ENCODE data around the gene ADGRA1.
"Not testable (repeated sequence)": the region's sequence is repeated elsewhere in the genome, so short reads cannot be mapped to it uniquely, and the experiment has no call there.

ADGRA1 gene

GRCh38 chr10:133173860-133174640 lies 86.3 kb downstream of the ADGRA1 start:
- no peak for DNase-seq (ENCODE audit: low read depth)
- H3K4me3 ChIP-seq (ENCODE audit: control insufficient read depth, low read depth, low read length), result no peak overlapping the region
- no peak for TF ChIP-seq CTCF (conservative IDR thresholded peaks at IDR 0.05; ENCODE audit: control insufficient read depth, insufficient read depth, low read depth, low read length)

DNA sequence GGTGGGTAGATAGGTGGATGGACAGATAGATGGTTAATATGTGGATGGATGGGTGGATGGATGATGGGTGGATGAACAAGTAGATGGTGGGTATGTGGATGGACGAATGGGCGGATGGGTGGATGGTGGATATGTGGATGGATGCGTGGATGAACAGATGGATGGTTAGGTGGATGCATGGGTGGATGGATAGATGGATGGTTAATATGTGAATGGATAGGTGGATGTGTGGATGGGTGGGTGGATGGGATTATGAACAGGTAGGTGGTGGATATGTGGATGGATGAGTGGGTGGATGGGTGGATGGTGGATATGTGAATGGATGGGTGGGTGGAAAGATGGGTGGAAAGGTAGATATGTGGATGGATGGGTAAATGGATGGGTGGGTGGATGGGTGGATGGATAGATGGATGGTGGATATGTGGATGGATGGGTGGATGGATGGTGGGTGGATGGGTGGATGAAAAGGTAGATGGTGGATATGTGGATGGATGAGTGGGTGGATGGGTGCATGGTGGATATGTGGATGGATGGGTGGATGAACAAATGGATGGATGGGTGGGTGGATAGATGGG lies 87.1 kb downstream of the ADGRA1 start:
- no peak for DNase-seq (ENCODE audit: low read depth)
- no peak overlapping the region for H3K4me3 ChIP-seq (ENCODE audit: control insufficient read depth, low read depth, low read length)
- TF ChIP-seq CTCF (conservative IDR thresholded peaks at IDR 0.05; ENCODE audit: control insufficient read depth, insufficient read depth, low read depth, low read length), result no peak

DNA sequence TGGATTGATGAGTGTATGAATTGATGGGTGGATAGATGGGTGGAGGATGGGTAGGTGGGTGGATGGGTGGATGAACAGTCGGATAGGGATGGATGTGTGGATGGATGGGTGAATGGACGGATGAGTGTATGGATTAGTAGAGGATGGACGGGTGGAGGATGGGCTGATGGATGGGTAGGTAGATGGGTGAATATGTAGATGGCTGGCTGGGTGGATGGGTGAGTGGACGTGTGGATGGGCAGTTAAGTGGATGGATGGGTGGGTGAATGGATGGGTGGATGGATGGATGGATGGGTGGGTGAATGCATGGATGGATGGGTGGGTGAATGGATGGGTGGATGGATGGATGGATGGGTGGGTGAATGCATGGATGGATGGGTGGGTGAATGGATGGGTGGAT lies 87.9 kb downstream of the ADGRA1 start:
- not testable (repeated sequence) for H3K4me3 ChIP-seq (ENCODE audit: control insufficient read depth, low read depth, low read length); DNase-seq (ENCODE audit: low read depth)

DNA sequence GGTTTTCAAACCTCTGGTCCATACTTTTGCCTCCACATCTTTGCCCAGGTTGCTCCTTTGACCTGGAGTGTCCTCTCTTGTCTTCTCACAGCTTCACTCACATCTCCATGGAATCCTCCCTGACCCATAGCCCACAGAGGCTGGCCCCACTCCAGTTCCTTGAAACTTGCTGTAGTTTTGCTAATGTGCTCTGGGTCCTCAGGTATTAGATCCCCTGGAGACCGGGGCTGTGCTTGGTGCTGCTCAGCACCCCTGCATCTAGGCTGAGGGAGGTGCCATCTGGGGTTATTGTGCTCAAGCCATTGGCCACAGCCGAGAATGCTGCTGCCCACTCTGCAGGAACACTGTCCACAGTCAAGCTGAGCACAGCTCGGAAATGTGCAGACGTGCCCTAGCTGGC lies 88.8 kb downstream of the ADGRA1 start:
- no peak for TF ChIP-seq CTCF (conservative IDR thresholded peaks at IDR 0.05; ENCODE audit: control insufficient read depth, insufficient read depth, low read depth, low read length)
- no peak for DNase-seq (ENCODE audit: low read depth)
- H3K4me3 ChIP-seq (ENCODE audit: control insufficient read depth, low read depth, low read length), result no peak overlapping the region

GRCh38 chr10:133177380-133178157 lies 89.8 kb downstream of the ADGRA1 start:
- DNase-seq (ENCODE audit: low read depth), result no peak
- H3K4me3 ChIP-seq (ENCODE audit: control insufficient read depth, low read depth, low read length), result no peak overlapping the region
- TF ChIP-seq CTCF (conservative IDR thresholded peaks at IDR 0.05; ENCODE audit: control insufficient read depth, insufficient read depth, low read depth, low read length), result no peak

GRCh38 chr10:133178357-133179127 lies 90.8 kb downstream of the ADGRA1 start:
- DNase-seq (ENCODE audit: low read depth), result no peak
- no peak overlapping the region for H3K4me3 ChIP-seq (ENCODE audit: control insufficient read depth, low read depth, low read length)
- no peak for TF ChIP-seq CTCF (conservative IDR thresholded peaks at IDR 0.05; ENCODE audit: control insufficient read depth, insufficient read depth, low read depth, low read length)
